Measurements from ENCODE around the gene NAV2.

DNA sequence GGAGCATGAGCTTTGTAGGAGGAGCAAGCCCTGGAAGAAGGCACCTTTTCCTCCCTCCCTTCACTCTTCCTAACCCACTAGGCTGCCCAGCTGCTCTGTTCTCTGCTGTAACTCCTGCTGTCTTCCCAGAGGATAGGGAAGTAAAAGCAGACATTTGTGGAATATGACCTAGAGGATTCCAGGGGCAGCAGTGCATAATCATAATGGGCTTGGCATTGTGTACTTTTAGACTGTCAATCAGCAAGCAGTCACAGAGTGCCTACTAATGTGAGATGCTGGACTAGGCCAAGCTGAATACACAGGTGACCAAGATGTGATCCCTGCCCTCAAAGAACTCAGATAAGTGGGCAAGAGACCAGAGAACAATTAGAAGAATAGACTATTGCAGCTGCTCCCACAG, 133.0 kb downstream of the NAV2 start:
- no peak for TF ChIP-seq EZH2 (IDR thresholded peaks at IDR 0.05)
- TF ChIP-seq, protein P1, sequence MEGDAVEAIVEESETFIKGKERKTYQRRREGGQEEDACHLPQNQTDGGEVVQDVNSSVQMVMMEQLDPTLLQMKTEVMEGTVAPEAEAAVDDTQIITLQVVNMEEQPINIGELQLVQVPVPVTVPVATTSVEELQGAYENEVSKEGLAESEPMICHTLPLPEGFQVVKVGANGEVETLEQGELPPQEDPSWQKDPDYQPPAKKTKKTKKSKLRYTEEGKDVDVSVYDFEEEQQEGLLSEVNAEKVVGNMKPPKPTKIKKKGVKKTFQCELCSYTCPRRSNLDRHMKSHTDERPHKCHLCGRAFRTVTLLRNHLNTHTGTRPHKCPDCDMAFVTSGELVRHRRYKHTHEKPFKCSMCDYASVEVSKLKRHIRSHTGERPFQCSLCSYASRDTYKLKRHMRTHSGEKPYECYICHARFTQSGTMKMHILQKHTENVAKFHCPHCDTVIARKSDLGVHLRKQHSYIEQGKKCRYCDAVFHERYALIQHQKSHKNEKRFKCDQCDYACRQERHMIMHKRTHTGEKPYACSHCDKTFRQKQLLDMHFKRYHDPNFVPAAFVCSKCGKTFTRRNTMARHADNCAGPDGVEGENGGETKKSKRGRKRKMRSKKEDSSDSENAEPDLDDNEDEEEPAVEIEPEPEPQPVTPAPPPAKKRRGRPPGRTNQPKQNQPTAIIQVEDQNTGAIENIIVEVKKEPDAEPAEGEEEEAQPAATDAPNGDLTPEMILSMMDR (IDR thresholded peaks at IDR 0.05): no peak

Data from neural progenitor cell (in vitro differentiated cells).